ENCODE results near the gene FHIP2A.

- TF ChIP-seq EZH2phosphoT487 (IDR thresholded peaks at IDR 0.05; ENCODE audit: borderline replicate concordance, low read length) (no peak), CTCF (IDR thresholded peaks at IDR 0.05; ENCODE audit: low read depth, low read length, poor library complexity, severe bottlenecking) (no peak)
Measured at GRCh38 chr10:114773197-114773532, 48.4 kb upstream of the FHIP2A start.
